ENCODE results near the gene H19. TPM values are rescaled to one million over a fixed set of nuclear protein-coding genes. Genes with fewer than 3 reads are reported as not detected.

Gene H19
- total and polyA plus RNA-seq, 12 donors, result 235 to 1,965 (median 408) TPM

GRCh38 chr11:2015025-2015424, 17.4 kb upstream of the H19 start:
- no peak for ATAC-seq
- WGBS, 2 donors, result no CpG with 5 or more reads among the region's 14 CpGs

GRCh38 chr11:2012440-2012839, 14.8 kb upstream of the H19 start:
- ATAC-seq (peak in 6 of 8 donors; percentile 29 to 57 (median 44)), DNase-seq (no peak)
- no peak overlapping the region for H3K4me3 ChIP-seq
- no peak for TF ChIP-seq CTCF (IDR thresholded peaks at IDR 0.05)
- no peak overlapping the region for H3K27ac ChIP-seq
- no peaks in the 10 kb centered on the region for H3K9me3 ChIP-seq
- no CpG with 5 or more reads among the region's 25 CpGs for WGBS, 2 donors
- intact Hi-C loops (cut with DNase I), result no loop called here
- no peaks in the 10 kb centered on the region for H3K4me1 ChIP-seq
- no peaks in the 10 kb centered on the region for H3K36me3 ChIP-seq
- no peaks in the 10 kb centered on the region for H3K27me3 ChIP-seq

More at GRCh38 chr11:2015025-2015424, 17.4 kb upstream of the H19 start:
- no peak for TF ChIP-seq CTCF (IDR thresholded peaks at IDR 0.05)
- Histone ChIP-seq H3K27ac (no peak overlapping the region), H3K9me3 (no peaks in the 10 kb centered on the region), H3K4me1 (no peaks in the 10 kb centered on the region), H3K4me3 (no peak overlapping the region), H3K36me3 (no peaks in the 10 kb centered on the region), H3K27me3 (no peaks in the 10 kb centered on the region)
- no peak for DNase-seq
- intact Hi-C loops (cut with DNase I), result no loop called here

GRCh38 chr11:2004466-2004865, 6.8 kb upstream of the H19 start:
- H3K27ac ChIP-seq, result no peak overlapping the region
- H3K36me3 ChIP-seq, result no peaks in the 10 kb centered on the region
- H3K4me1 ChIP-seq, result no peaks in the 10 kb centered on the region
- H3K27me3 ChIP-seq, result no peaks in the 10 kb centered on the region
- no CpG with 5 or more reads among the region's 13 CpGs for WGBS, 2 donors
- no peak for TF ChIP-seq CTCF (IDR thresholded peaks at IDR 0.05)
- intact Hi-C loops (cut with DNase I), result no loop called here
- ATAC-seq (no peak), DNase-seq (no peak)
- H3K4me3 ChIP-seq, result no peak overlapping the region
- H3K9me3 ChIP-seq, result no peaks in the 10 kb centered on the region

GRCh38 chr11:2002807-2003206, 5.2 kb upstream of the H19 start:
- Histone ChIP-seq H3K27ac (no peak overlapping the region), H3K9me3 (no peaks in the 10 kb centered on the region), H3K4me1 (no peaks in the 10 kb centered on the region), H3K36me3 (no peaks in the 10 kb centered on the region), H3K27me3 (no peaks in the 10 kb centered on the region), H3K4me3 (no peak overlapping the region)
- ATAC-seq, result peak in 6 of 8 donors; percentile 30 to 52 (median 40)
- no CpG with 5 or more reads among the region's 19 CpGs for WGBS, 2 donors
- DNase-seq, result no peak
- TF ChIP-seq CTCF (IDR thresholded peaks at IDR 0.05), result no peak
- intact Hi-C loops (cut with DNase I), result no loop called here

Data from heart right ventricle (tissue), 16 donors.